SU-DHL-6 (cell line): ENCODE measurements around the gene PRDX2.

Experiments used
- H2AFZ ChIP-seq: fragments of 200-600 bp; sonication (generic); 2 replicates; pipeline ENCODE4 v1.6.1; 2014; ENCODE audit warnings: low read depth, mild to moderate bottlenecking, moderate library complexity, mixed read lengths, antibody characterized with exemption, low read length; ENCODE audit not compliant: severe bottlenecking
- H3F3A ChIP-seq: fragments of 200-600 bp; shearing (Covaris generic); 2 replicates; pipeline ENCODE4 v1.6.0; 2016; ENCODE audit warnings: antibody characterized with exemption, mild to moderate bottlenecking; ENCODE audit not compliant: insufficient read depth
- H3K27ac ChIP-seq: fragments of 200-600 bp; sonication (generic); 2 replicates; pipeline ENCODE4 v1.5.1; 2016; ENCODE audit warnings: low read depth, mild to moderate bottlenecking, low read length, moderate library complexity, mixed read lengths
- H3K27me3 ChIP-seq: fragments of 200-600 bp; sonication (generic), shearing (Covaris generic); 2 replicates; pipeline ENCODE4 v1.6.0; 2014; ENCODE audit warnings: mild to moderate bottlenecking, low read length
- H3K36me3 ChIP-seq: fragments of 200-600 bp; sonication (generic); 2 replicates; pipeline ENCODE4 v1.6.1; 2014; ENCODE audit warnings: mild to moderate bottlenecking, low read length, mixed read lengths
- H3K4me2 ChIP-seq: fragments of 300-600, 200-600 bp; shearing (Covaris generic), sonication (generic); 2 replicates; pipeline ENCODE4 v1.6.0; 2014; ENCODE audit warnings: low read length, low read depth, mild to moderate bottlenecking; ENCODE audit not compliant: poor library complexity, severe bottlenecking
- H3K4me3 ChIP-seq: fragments of 200-600 bp; sonication (generic); 2 replicates; pipeline ENCODE4 v1.5.1; 2014; ENCODE audit warnings: antibody characterized with exemption, low read length, mild to moderate bottlenecking, mixed read lengths; ENCODE audit not compliant: insufficient read depth, poor library complexity, severe bottlenecking
- H3K79me2 ChIP-seq: fragments of 200-600 bp; sonication (generic); 2 replicates; pipeline ENCODE4 v1.6.1; 2014; ENCODE audit warnings: mild to moderate bottlenecking, low read length, moderate library complexity; ENCODE audit not compliant: insufficient read depth
- H3K9ac ChIP-seq: fragments of 200-600 bp; sonication (generic); 2 replicates; pipeline ENCODE4 v1.7.0; 2014; ENCODE audit warnings: mild to moderate bottlenecking, low read length
- H3K9me2 ChIP-seq: fragments of 200-600 bp; sonication (generic); replicated peaks from 2 replicates; pipeline ENCODE4 v1.6.1; 2014; ENCODE audit warnings: low read length; ENCODE audit not compliant: insufficient read depth
- H3K9me3 ChIP-seq: fragments of 200-600 bp; sonication (generic); 2 replicates; pipeline ENCODE4 v1.6.1; 2014; ENCODE audit warnings: low read length, mixed read lengths; ENCODE audit not compliant: insufficient read depth
- H4K20me1 ChIP-seq: fragments of 200-600 bp; sonication (generic); 2 replicates; pipeline ENCODE4 v1.6.1; 2014; ENCODE audit warnings: low read depth, mild to moderate bottlenecking, antibody characterized with exemption, low read length, moderate library complexity, mixed read lengths
- CTCF ChIP-seq: fragments of 200-600 bp; sonication (generic); IDR thresholded peaks from one replicate; pipeline ENCODE4 v1.5.1; 2017; ENCODE audit warnings: antibody characterized with exemption, mild to moderate bottlenecking, low read length, moderate library complexity; ENCODE audit not compliant: insufficient read depth, poor library complexity, severe bottlenecking
- EZH2phosphoT487 ChIP-seq: fragments of 200-600 bp; sonication (generic), shearing (Covaris generic); conservative IDR thresholded peaks from 2 replicates; pipeline ENCODE4 v1.6.1; 2018; ENCODE audit warnings: mild to moderate bottlenecking, antibody characterized with exemption, low read length, moderate library complexity, mixed read lengths

Gene PRDX2

GRCh38 chr19:12750851-12751250 is 50.7 kb downstream of the PRDX2 start:
- no peaks in the 10 kb centered on the region for H3K27me3 ChIP-seq
- H3K36me3 ChIP-seq = 0 out of 2 replicates have a peak, but pooled peaks cover 3% of the 10 kb centered on the region
- no peaks in the 10 kb centered on the region for H3K79me2 ChIP-seq
- H3K27ac ChIP-seq = no peak overlapping the region
- no peaks in the 10 kb centered on the region for H4K20me1 ChIP-seq
- TF ChIP-seq EZH2phosphoT487 (no peak), CTCF (no peak)
- no peak overlapping the region for H3K4me3 ChIP-seq
- no peaks in the 10 kb centered on the region; the same call in 1 of the 2 replicates for H3K9me3 ChIP-seq
- no peak overlapping the region for H2AFZ ChIP-seq
- H3K9ac ChIP-seq = no peak overlapping the region
- H3K4me2 ChIP-seq = no peak overlapping the region
- H3F3A ChIP-seq = no peaks in the 10 kb centered on the region
- no peaks in the 10 kb centered on the region for H3K9me2 ChIP-seq

- Histone ChIP-seq H3K27ac (no peak overlapping the region), H2AFZ (no peak overlapping the region), H3K79me2 (no peaks in the 10 kb centered on the region), H3K36me3 (0 out of 2 replicates have a peak, but pooled peaks cover 3% of the 10 kb centered on the region), H4K20me1 (no peaks in the 10 kb centered on the region), H3K4me3 (no peak overlapping the region), H3K9ac (no peak overlapping the region), H3K9me2 (no peaks in the 10 kb centered on the region), H3F3A (no peaks in the 10 kb centered on the region), H3K4me2 (no peak overlapping the region), H3K27me3 (no peaks in the 10 kb centered on the region), H3K9me3 (no peaks in the 10 kb centered on the region; the same call in 1 of the 2 replicates)
- TF ChIP-seq CTCF = no peak
- TF ChIP-seq EZH2phosphoT487 = no peak
Observed at GRCh38 chr19:12749938-12750521, 51.6 kb downstream of the PRDX2 start.

GRCh38 chr19:12748489-12748888 is 53.1 kb downstream of the PRDX2 start:
- H3K9ac ChIP-seq = no peak overlapping the region
- no peaks in the 10 kb centered on the region for H3F3A ChIP-seq
- no peaks in the 10 kb centered on the region for H4K20me1 ChIP-seq
- no peak overlapping the region for H3K27ac ChIP-seq
- no peaks in the 10 kb centered on the region for H3K27me3 ChIP-seq
- no peaks in the 10 kb centered on the region for H3K79me2 ChIP-seq
- 0 out of 2 replicates have a peak, but pooled peaks cover 3% of the 10 kb centered on the region for H3K36me3 ChIP-seq
- H3K9me2 ChIP-seq = no peaks in the 10 kb centered on the region
- H3K4me3 ChIP-seq = no peak overlapping the region
- H3K4me2 ChIP-seq = no peak overlapping the region
- H2AFZ ChIP-seq = no peak overlapping the region
- TF ChIP-seq EZH2phosphoT487 (no peak), CTCF (no peak)
- no peaks in the 10 kb centered on the region; the same call in 1 of the 2 replicates for H3K9me3 ChIP-seq
